Keratinocyte (primary cell): ENCODE measurements around the gene TM9SF3. TPM values are rescaled to one million over a fixed set of nuclear protein-coding genes. Genes with fewer than 3 reads are reported as not detected.

Experiments used
- DNase-seq: peaks from one replicate; pipeline ENCODE4 v3.0.0-alpha.2; 2011; ENCODE audit warnings: low read depth, missing footprints, low spot score
- FAIRE-seq: peaks from 2 replicates; lab custom pipeline; 2011; peaks lifted over from hg19 to GRCh38; lab: Jason Lieb, UNC
- H2AFZ ChIP-seq: 2 replicates; pipeline ENCODE4 v1.6.0; 2012; ENCODE audit warnings: low read length, control low read depth, inconsistent platforms; ENCODE audit not compliant: control insufficient read depth
- H3K27ac ChIP-seq: 2 replicates; pipeline ENCODE4 v1.5.1; 2011; ENCODE audit warnings: low read length; ENCODE audit not compliant: control insufficient read depth, insufficient read depth
- H3K27me3 ChIP-seq: 3 replicates; pipeline ENCODE4 v1.6.0; 2011; ENCODE audit warnings: low read length; ENCODE audit not compliant: control insufficient read depth, insufficient read depth; ENCODE audit errors: extremely low read depth
- H3K36me3 ChIP-seq, 2 experiments: 2 replicates in 1 of 2; 3 replicates in 1 of 2; pipeline ENCODE4 v1.5.1; 2011; ENCODE audit warnings: low read length in 2 of 2, mild to moderate bottlenecking in 1 of 2; ENCODE audit not compliant: control insufficient read depth in 2 of 2, insufficient read depth in 2 of 2; ENCODE audit errors: extremely low read depth in 1 of 2
- H3K4me1 ChIP-seq: 3 replicates; pipeline ENCODE4 v1.5.1; 2011; ENCODE audit warnings: low read length; ENCODE audit not compliant: control insufficient read depth, insufficient read depth; ENCODE audit errors: extremely low read depth
- H3K4me2 ChIP-seq: 3 replicates; pipeline ENCODE4 v1.6.0; 2011; ENCODE audit warnings: low read depth, low read length; ENCODE audit not compliant: control insufficient read depth, insufficient read depth; ENCODE audit errors: extremely low read depth
- H3K4me3 ChIP-seq, 3 experiments: fragments of 200-600 bp in 1 of 3; sonication (generic) in 1 of 3; 2 replicates in 2 of 3; 3 replicates in 1 of 3; pipeline ENCODE4 v1.5.1; 2011 to 2016; ENCODE audit warnings: low read length in 3 of 3, mild to moderate bottlenecking in 3 of 3, control low read depth in 2 of 3, inconsistent platforms in 1 of 3, low read depth in 1 of 3, mixed read lengths in 1 of 3, mixed run types in 1 of 3, moderate library complexity in 1 of 3; ENCODE audit not compliant: control insufficient read depth in 2 of 3, insufficient read depth in 2 of 3; ENCODE audit errors: extremely low read depth in 1 of 3
- H3K79me2 ChIP-seq: 2 replicates; pipeline ENCODE4 v1.6.0; 2012; ENCODE audit warnings: low read length; ENCODE audit not compliant: control insufficient read depth, insufficient read depth
- H3K9ac ChIP-seq: 3 replicates; pipeline ENCODE4 v1.6.0; 2011; ENCODE audit warnings: low read length; ENCODE audit not compliant: control insufficient read depth, insufficient read depth; ENCODE audit errors: extremely low read depth
- H3K9me1 ChIP-seq: 3 replicates; pipeline ENCODE4 v1.6.0; 2011; ENCODE audit warnings: low read length; ENCODE audit not compliant: control insufficient read depth, insufficient read depth; ENCODE audit errors: extremely low read depth
- H3K9me3 ChIP-seq: 2 replicates; pipeline ENCODE4 v1.5.1; 2012; ENCODE audit warnings: low read depth, low read length; ENCODE audit not compliant: control insufficient read depth
- H4K20me1 ChIP-seq: 3 replicates; pipeline ENCODE4 v1.6.0; 2011; ENCODE audit warnings: low read length; ENCODE audit not compliant: control insufficient read depth, insufficient read depth; ENCODE audit errors: extremely low read depth
- EZH2 ChIP-seq: IDR thresholded peaks from one replicate; pipeline ENCODE4 v1.6.1; 2012; ENCODE audit warnings: inconsistent platforms, mild to moderate bottlenecking, low read length, moderate library complexity
- dilution Hi-C: fragments of 300-500 bp; cut with MboI; formaldehyde crosslinking; loops from one replicate; pipeline ENCODE4 v1.7.0; 2020; ENCODE audit warnings: low sequenced_read_pairs; ENCODE audit not compliant: extremely low pct_ligation_motif_present
- polyA plus RNA-seq, 5 experiments: library from polyadenylated mRNA; depleted of rRNA in 3 of 5; stranded (reverse) in 3 of 5; stranded (forward) in 1 of 5; unstranded in 1 of 5; fragments of >200 nt; gene quantifications; 1 replicate in 1 of 5; 2 replicates in 3 of 5; 3 replicates in 1 of 5; pipeline versions ENCODE4 v1.2.1 to v1.2.3, GENCODE V29; 2011 to 2012; ENCODE audit warnings: missing spikeins in 2 of 5, low read depth in 1 of 5, low replicate concordance in 1 of 5
- TF ChIP-seq, protein P1 (sequence below), 3 experiments: IDR thresholded peaks in 1 of 3; conservative IDR thresholded peaks in 1 of 3; optimal IDR thresholded peaks in 1 of 3; 2 replicates in 2 of 3; 3 replicates in 1 of 3; pipeline versions ENCODE3 to v1.5.1; 2011; ENCODE audit warnings: low read length in 3 of 3, mild to moderate bottlenecking in 3 of 3, moderate library complexity in 2 of 3, control low read depth in 1 of 3, inconsistent platforms in 1 of 3; ENCODE audit not compliant: insufficient read depth in 2 of 3; ENCODE audit errors: extremely low read depth in 1 of 3

The TM9SF3 gene
- polyA plus RNA-seq, 1 donor (not counting 4 experiments of a cell fraction or from before 2014, with no cell fraction given): 90.0 TPM

DNA sequence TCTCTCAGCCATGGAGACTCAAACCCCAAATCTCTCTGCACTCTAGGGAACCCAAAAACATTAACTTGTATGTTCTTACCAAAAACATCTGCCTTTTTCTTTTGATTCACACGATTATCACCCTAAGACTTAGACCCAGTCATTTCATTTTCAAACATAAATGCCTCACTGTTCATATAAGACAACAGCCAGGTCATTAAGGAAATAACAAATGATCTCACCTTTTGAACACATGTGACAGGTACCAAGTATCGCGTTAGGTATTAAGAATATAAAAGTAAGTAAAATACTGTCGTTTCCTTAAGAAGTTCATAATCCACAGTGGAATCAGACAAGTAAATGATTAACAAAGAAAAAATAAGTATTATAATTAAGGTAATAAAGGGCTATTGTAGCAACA is 8.8 kb downstream of the TM9SF3 start:
- H3K27me3 ChIP-seq: no peaks in the 10 kb centered on the region
- dilution Hi-C loops: no loop called here
- peaks cover 4% of the 10 kb centered on the region in 2 experiments for H3K36me3 ChIP-seq
- no peak overlapping the region for H2AFZ ChIP-seq
- H3K27ac ChIP-seq: no peak overlapping the region
- H3K9ac ChIP-seq: no peak overlapping the region
- no peaks in the 10 kb centered on the region for H3K4me1 ChIP-seq
- H3K4me3 ChIP-seq: no peak overlapping the region
- no peaks in the 10 kb centered on the region for H3K9me1 ChIP-seq
- H3K4me2 ChIP-seq: no peak overlapping the region
- TF ChIP-seq, protein P1, sequence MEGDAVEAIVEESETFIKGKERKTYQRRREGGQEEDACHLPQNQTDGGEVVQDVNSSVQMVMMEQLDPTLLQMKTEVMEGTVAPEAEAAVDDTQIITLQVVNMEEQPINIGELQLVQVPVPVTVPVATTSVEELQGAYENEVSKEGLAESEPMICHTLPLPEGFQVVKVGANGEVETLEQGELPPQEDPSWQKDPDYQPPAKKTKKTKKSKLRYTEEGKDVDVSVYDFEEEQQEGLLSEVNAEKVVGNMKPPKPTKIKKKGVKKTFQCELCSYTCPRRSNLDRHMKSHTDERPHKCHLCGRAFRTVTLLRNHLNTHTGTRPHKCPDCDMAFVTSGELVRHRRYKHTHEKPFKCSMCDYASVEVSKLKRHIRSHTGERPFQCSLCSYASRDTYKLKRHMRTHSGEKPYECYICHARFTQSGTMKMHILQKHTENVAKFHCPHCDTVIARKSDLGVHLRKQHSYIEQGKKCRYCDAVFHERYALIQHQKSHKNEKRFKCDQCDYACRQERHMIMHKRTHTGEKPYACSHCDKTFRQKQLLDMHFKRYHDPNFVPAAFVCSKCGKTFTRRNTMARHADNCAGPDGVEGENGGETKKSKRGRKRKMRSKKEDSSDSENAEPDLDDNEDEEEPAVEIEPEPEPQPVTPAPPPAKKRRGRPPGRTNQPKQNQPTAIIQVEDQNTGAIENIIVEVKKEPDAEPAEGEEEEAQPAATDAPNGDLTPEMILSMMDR (optimal IDR thresholded peaks at IDR 0.05 in 1 of 3, IDR thresholded peaks at IDR 0.05 in 1 of 3, conservative IDR thresholded peaks at IDR 0.05 in 1 of 3; ENCODE audit: extremely low read depth in 1 of 3, insufficient read depth in 2 of 3, low read length in 3 of 3): no peak
- TF ChIP-seq EZH2: no peak
- DNase-seq: no peak
- FAIRE-seq: no peak
- H3K79me2 ChIP-seq: peaks cover 97% of the 10 kb centered on the region
- peaks cover 16% of the 10 kb centered on the region for H4K20me1 ChIP-seq
- no peaks in the 10 kb centered on the region for H3K9me3 ChIP-seq

DNA sequence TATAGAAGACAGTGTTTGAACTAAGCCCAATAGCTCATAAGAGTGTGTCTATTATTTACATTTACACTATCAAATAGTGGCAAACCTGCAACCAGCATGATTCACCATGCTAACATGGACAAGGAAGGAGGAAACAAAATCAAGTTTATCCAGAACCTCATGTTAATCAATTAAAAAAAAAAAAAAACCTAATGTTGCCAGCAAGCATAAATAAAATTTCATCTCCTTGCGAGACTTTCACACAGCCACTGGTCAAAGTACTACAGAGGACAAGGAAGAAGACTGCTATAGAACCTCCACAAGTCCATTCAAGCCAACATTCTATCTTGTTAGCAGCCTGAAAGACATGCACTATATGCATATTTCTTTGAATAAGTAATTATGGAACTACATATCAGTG is 9.7 kb downstream of the TM9SF3 start:
- Histone ChIP-seq H3K9me1 (no peaks in the 10 kb centered on the region), H3K27me3 (no peaks in the 10 kb centered on the region), H3K9ac (no peak overlapping the region), H3K27ac (no peak overlapping the region), H3K9me3 (no peaks in the 10 kb centered on the region), H4K20me1 (peaks cover 13% of the 10 kb centered on the region), H3K4me1 (no peaks in the 10 kb centered on the region), H3K36me3 (peaks cover 4% of the 10 kb centered on the region in 2 experiments), H3K79me2 (peaks cover 96% of the 10 kb centered on the region), H2AFZ (no peak overlapping the region), H3K4me2 (no peak overlapping the region), H3K4me3 (no peak overlapping the region)
- DNase-seq (no peak), FAIRE-seq (no peak)
- no peak for TF ChIP-seq EZH2
- TF ChIP-seq, protein P1 (optimal IDR thresholded peaks at IDR 0.05 in 1 of 3, IDR thresholded peaks at IDR 0.05 in 1 of 3, conservative IDR thresholded peaks at IDR 0.05 in 1 of 3; ENCODE audit: extremely low read depth in 1 of 3, insufficient read depth in 2 of 3, low read length in 3 of 3): no peak
- dilution Hi-C loops: no loop called here
